ENCODE results near the gene AGAP1.

DNA sequence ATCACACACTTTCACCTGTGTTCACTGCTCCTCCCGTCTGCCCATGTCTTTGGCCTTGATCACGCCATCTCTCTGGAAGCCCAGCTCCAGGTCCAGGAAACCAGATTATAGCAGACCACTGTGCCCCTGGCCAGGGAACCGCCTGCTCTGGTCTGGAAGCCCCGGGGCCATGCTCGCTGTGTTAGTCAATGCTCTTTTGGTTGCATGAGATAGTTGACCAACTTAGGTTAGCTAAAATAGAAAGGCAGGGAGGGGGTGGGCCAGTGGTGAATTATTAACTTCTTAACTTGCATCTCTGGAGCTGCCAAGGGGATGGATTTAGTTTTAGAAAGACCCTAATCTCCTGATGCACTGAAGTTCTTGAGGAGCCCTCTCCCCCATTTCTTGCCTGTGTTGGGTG, 232.7 kb downstream of the AGAP1 start:
- no peak for TF ChIP-seq CTCF (IDR thresholded peaks at IDR 0.05)
- no peak for TF ChIP-seq POLR2A (IDR thresholded peaks at IDR 0.05)
